ENCODE measurements around the gene FRAT2.
"Not testable (repeated sequence)": the region's sequence is repeated elsewhere in the genome, so short reads cannot be mapped to it uniquely, and the experiment has no call there.

Gene FRAT2

GRCh38 chr10:97356918-97357317 is 22.4 kb upstream of the FRAT2 start:
- H3K36me3 ChIP-seq (ENCODE audit: control insufficient read depth in 2 of 2, insufficient read depth in 2 of 2, low read length in 2 of 2): peaks cover 8 to 24% of the 10 kb centered on the region in 2 donors
- no peaks in the 10 kb centered on the region for H3K9me3 ChIP-seq (ENCODE audit: control insufficient read depth in 2 of 2, low read length in 2 of 2)
- H3K9ac ChIP-seq (ENCODE audit: low read depth in 1 of 2, low read length in 2 of 2): no peak overlapping the region
- H3K27me3 ChIP-seq (ENCODE audit: control insufficient read depth in 2 of 2, insufficient read depth in 2 of 2, low read length in 2 of 2): no peaks in the 10 kb centered on the region
- no peak overlapping the region for H3K27ac ChIP-seq (ENCODE audit: low read depth in 2 of 2, low read length in 2 of 2)
- H3K4me1 ChIP-seq (ENCODE audit: control insufficient read depth in 2 of 2, insufficient read depth in 2 of 2, low read length in 2 of 2): peaks cover 0 to 2% of the 10 kb centered on the region in 2 donors
- H3K4me3 ChIP-seq (ENCODE audit: low read length in 2 of 2): no peak overlapping the region

GRCh38 chr10:97356318-97356914 is 21.9 kb upstream of the FRAT2 start:
- Histone ChIP-seq H3K36me3 (ENCODE audit: control insufficient read depth in 2 of 2, insufficient read depth in 2 of 2, low read length in 2 of 2) (peaks cover 8 to 24% of the 10 kb centered on the region in 2 donors), H3K4me1 (ENCODE audit: control insufficient read depth in 2 of 2, insufficient read depth in 2 of 2, low read length in 2 of 2) (peaks cover 0 to 2% of the 10 kb centered on the region in 2 donors), H3K9ac (ENCODE audit: low read depth in 1 of 2, low read length in 2 of 2) (no peak overlapping the region), H3K9me3 (ENCODE audit: control insufficient read depth in 2 of 2, low read length in 2 of 2) (no peaks in the 10 kb centered on the region), H3K27ac (ENCODE audit: low read depth in 2 of 2, low read length in 2 of 2) (no peak overlapping the region), H3K4me3 (ENCODE audit: low read length in 2 of 2) (no peak overlapping the region), H3K27me3 (ENCODE audit: control insufficient read depth in 2 of 2, insufficient read depth in 2 of 2, low read length in 2 of 2) (no peaks in the 10 kb centered on the region)

- H3K27me3 ChIP-seq (ENCODE audit: control insufficient read depth in 2 of 2, insufficient read depth in 2 of 2, low read length in 2 of 2): no peaks in the 10 kb centered on the region
- H3K4me3 ChIP-seq (ENCODE audit: low read length in 2 of 2): no peak overlapping the region
- peaks cover 8 to 20% of the 10 kb centered on the region in 2 donors for H3K36me3 ChIP-seq (ENCODE audit: control insufficient read depth in 2 of 2, insufficient read depth in 2 of 2, low read length in 2 of 2)
- no peak overlapping the region for H3K9ac ChIP-seq (ENCODE audit: low read depth in 1 of 2, low read length in 2 of 2)
- no peaks in the 10 kb centered on the region for H3K9me3 ChIP-seq (ENCODE audit: control insufficient read depth in 2 of 2, low read length in 2 of 2)
- H3K4me1 ChIP-seq (ENCODE audit: control insufficient read depth in 2 of 2, insufficient read depth in 2 of 2, low read length in 2 of 2): peaks cover under 1 to 4% of the 10 kb centered on the region in 2 donors
- no peak overlapping the region for H3K27ac ChIP-seq (ENCODE audit: low read depth in 2 of 2, low read length in 2 of 2)
Measured at GRCh38 chr10:97355571-97355975, 21.0 kb upstream of the FRAT2 start.

DNA sequence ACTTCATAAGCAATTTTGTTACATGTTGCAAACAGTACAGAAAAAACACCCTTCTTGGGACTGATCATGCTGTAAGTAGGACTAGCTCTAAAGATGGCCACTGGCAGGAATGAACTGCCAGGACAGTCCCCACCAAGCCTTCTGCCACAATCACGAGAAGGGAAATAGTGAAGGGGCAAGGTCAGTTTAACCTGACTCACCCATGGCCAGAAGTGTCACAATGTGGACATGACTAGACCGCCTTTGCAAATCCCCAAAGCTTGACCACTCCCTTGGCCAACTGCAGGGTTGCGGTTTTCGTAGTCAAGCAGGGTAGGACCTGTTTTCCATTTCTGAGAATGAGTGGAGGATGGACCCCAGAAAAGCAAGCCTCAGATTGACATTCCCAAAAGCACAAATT is 19.4 kb upstream of the FRAT2 start:
- no peaks in the 10 kb centered on the region for H3K27me3 ChIP-seq (ENCODE audit: control insufficient read depth in 2 of 2, insufficient read depth in 2 of 2, low read length in 2 of 2)
- no peak overlapping the region for H3K27ac ChIP-seq (ENCODE audit: low read depth in 2 of 2, low read length in 2 of 2)
- H3K4me3 ChIP-seq (ENCODE audit: low read length in 2 of 2): no peak overlapping the region
- peaks cover 4 to 12% of the 10 kb centered on the region in 2 donors for H3K36me3 ChIP-seq (ENCODE audit: control insufficient read depth in 2 of 2, insufficient read depth in 2 of 2, low read length in 2 of 2)
- H3K4me1 ChIP-seq (ENCODE audit: control insufficient read depth in 2 of 2, insufficient read depth in 2 of 2, low read length in 2 of 2): peaks cover 11 to 12% of the 10 kb centered on the region in 2 donors
- H3K9ac ChIP-seq (ENCODE audit: low read depth in 1 of 2, low read length in 2 of 2): no peak overlapping the region
- no peaks in the 10 kb centered on the region for H3K9me3 ChIP-seq (ENCODE audit: control insufficient read depth in 2 of 2, low read length in 2 of 2)

DNA sequence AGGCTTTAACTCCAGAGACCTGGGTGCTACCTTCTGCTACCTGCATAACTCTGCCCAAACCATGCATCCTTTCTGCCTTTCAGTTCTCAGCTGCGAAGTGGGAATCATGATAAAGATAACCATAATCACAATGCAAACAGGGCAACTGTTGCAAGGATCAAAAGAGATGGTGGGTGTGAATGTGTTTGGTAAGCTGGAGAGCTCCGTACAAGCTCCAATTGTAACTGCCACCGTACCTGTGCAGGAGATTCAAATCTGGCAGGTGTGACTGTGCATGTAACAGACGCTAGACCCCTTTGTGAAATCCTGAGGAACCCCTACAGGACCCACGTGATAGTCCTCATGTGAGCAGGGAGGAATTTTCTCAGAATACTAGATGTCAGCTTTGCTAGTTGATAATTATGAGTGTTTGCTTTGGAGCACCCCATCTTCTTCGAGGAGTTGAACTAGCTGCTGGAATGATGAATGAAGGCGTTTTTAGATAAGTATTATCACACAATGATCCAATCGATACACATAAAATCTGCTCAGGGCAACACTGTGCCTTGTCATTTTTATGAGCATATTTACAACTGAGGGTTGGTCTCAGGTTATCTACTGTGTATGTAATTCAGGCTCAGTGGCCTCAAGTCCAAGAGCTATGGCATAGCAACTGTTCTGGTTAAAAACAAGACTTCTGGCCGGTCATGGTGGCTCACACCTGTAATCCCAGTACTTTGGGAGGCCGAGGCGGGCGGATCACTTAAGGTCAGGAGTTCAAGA is 15.4 kb upstream of the FRAT2 start:
- Histone ChIP-seq H3K9ac (ENCODE audit: low read depth in 1 of 2, low read length in 2 of 2) (peak overlapping the region in 1 of 2 donors; percentile 10), H3K36me3 (ENCODE audit: control insufficient read depth in 2 of 2, insufficient read depth in 2 of 2, low read length in 2 of 2) (peaks cover 0 to 2% of the 10 kb centered on the region in 2 donors), H3K4me1 (ENCODE audit: control insufficient read depth in 2 of 2, insufficient read depth in 2 of 2, low read length in 2 of 2) (peaks cover 9 to 12% of the 10 kb centered on the region in 2 donors), H3K4me3 (ENCODE audit: low read length in 2 of 2) (peak overlapping the region in 1 of 2 donors; percentile 0), H3K9me3 (ENCODE audit: control insufficient read depth in 2 of 2, low read length in 2 of 2) (no peaks in the 10 kb centered on the region), H3K27ac (ENCODE audit: low read depth in 2 of 2, low read length in 2 of 2) (peak overlapping the region in 1 of 2 donors; percentile 29), H3K27me3 (ENCODE audit: control insufficient read depth in 2 of 2, insufficient read depth in 2 of 2, low read length in 2 of 2) (no peaks in the 10 kb centered on the region)

DNA sequence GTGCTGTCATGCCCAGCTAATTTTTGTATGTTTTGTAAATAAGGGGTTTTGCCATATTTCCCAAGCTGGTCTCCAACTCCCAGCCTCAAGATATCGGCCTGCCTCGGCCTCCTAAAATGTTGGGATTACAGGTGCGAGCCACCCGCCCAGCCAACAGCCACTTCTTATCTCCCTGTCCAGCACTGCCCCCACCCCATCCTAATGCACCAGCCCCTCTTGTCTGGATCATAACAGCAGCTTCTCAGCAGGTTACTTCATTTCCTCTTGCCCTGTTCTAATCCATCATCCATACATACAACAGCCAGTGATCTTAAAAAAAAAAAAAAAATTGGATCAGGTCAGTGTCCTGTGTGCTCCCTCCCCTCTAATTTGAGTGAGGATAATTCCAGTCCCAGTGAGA is 12.8 kb upstream of the FRAT2 start:
- Histone ChIP-seq H3K4me1 (ENCODE audit: control insufficient read depth in 2 of 2, insufficient read depth in 2 of 2, low read length in 2 of 2) (peaks cover 9 to 12% of the 10 kb centered on the region in 2 donors), H3K27me3 (ENCODE audit: control insufficient read depth in 2 of 2, insufficient read depth in 2 of 2, low read length in 2 of 2) (no peaks in the 10 kb centered on the region), H3K9me3 (ENCODE audit: control insufficient read depth in 2 of 2, low read length in 2 of 2) (no peaks in the 10 kb centered on the region), H3K9ac (ENCODE audit: low read depth in 1 of 2, low read length in 2 of 2) (no peak overlapping the region), H3K27ac (ENCODE audit: low read depth in 2 of 2, low read length in 2 of 2) (no peak overlapping the region), H3K36me3 (ENCODE audit: control insufficient read depth in 2 of 2, insufficient read depth in 2 of 2, low read length in 2 of 2) (no peaks in the 10 kb centered on the region), H3K4me3 (ENCODE audit: low read length in 2 of 2) (no peak overlapping the region)

- H3K9ac ChIP-seq (ENCODE audit: low read depth in 1 of 2, low read length in 2 of 2); H3K9me3 ChIP-seq (ENCODE audit: control insufficient read depth in 2 of 2, low read length in 2 of 2); H3K27me3 ChIP-seq (ENCODE audit: control insufficient read depth in 2 of 2, insufficient read depth in 2 of 2, low read length in 2 of 2); H3K36me3 ChIP-seq (ENCODE audit: control insufficient read depth in 2 of 2, insufficient read depth in 2 of 2, low read length in 2 of 2); H3K4me1 ChIP-seq (ENCODE audit: control insufficient read depth in 2 of 2, insufficient read depth in 2 of 2, low read length in 2 of 2); H3K27ac ChIP-seq (ENCODE audit: low read depth in 2 of 2, low read length in 2 of 2); H3K4me3 ChIP-seq (ENCODE audit: low read length in 2 of 2): not testable (repeated sequence)
Measured at GRCh38 chr10:97343664-97344063, 9.1 kb upstream of the FRAT2 start.

GRCh38 chr10:97341416-97341815 is 6.9 kb upstream of the FRAT2 start:
- Histone ChIP-seq H3K27me3 (ENCODE audit: control insufficient read depth in 2 of 2, insufficient read depth in 2 of 2, low read length in 2 of 2) (no peaks in the 10 kb centered on the region), H3K36me3 (ENCODE audit: control insufficient read depth in 2 of 2, insufficient read depth in 2 of 2, low read length in 2 of 2) (no peaks in the 10 kb centered on the region)

DNA sequence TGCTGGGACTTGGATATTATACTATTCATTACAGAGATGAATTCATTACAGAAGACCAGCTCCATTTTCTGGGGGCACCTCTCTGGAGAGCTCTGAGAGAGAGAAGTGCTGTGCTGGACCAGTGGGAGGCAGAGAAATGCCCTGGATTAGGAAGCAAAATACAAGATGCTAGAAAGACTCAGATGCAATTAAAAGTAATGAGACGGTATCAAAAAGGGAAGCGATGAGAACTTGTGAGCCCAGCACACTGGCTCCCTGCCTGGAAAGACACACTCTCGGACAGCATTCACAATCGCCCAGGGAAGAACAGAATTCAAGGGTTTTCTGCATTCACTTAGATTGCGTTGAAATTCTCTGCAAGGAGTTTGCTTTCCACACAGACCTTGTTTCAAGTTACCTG is 3.5 kb upstream of the FRAT2 start:
- no peak overlapping the region for H3K27ac ChIP-seq (ENCODE audit: low read depth in 2 of 2, low read length in 2 of 2)
- H3K36me3 ChIP-seq (ENCODE audit: control insufficient read depth in 2 of 2, insufficient read depth in 2 of 2, low read length in 2 of 2): no peaks in the 10 kb centered on the region
- H3K4me1 ChIP-seq (ENCODE audit: control insufficient read depth in 2 of 2, insufficient read depth in 2 of 2, low read length in 2 of 2): peaks cover 16 to 20% of the 10 kb centered on the region in 2 donors
- H3K27me3 ChIP-seq (ENCODE audit: control insufficient read depth in 2 of 2, insufficient read depth in 2 of 2, low read length in 2 of 2): no peaks in the 10 kb centered on the region
- H3K9me3 ChIP-seq (ENCODE audit: control insufficient read depth in 2 of 2, low read length in 2 of 2): no peaks in the 10 kb centered on the region
- no peak overlapping the region for H3K9ac ChIP-seq (ENCODE audit: low read depth in 1 of 2, low read length in 2 of 2)
- no peak overlapping the region for H3K4me3 ChIP-seq (ENCODE audit: low read length in 2 of 2)

More at GRCh38 chr10:97341416-97341815, 6.9 kb upstream of the FRAT2 start:
- no peak overlapping the region for H3K9ac ChIP-seq (ENCODE audit: low read depth in 1 of 2, low read length in 2 of 2)
- H3K4me3 ChIP-seq (ENCODE audit: low read length in 2 of 2): no peak overlapping the region
- H3K9me3 ChIP-seq (ENCODE audit: control insufficient read depth in 2 of 2, low read length in 2 of 2): no peaks in the 10 kb centered on the region
- peaks cover 8 to 10% of the 10 kb centered on the region in 2 donors for H3K4me1 ChIP-seq (ENCODE audit: control insufficient read depth in 2 of 2, insufficient read depth in 2 of 2, low read length in 2 of 2)
- H3K27ac ChIP-seq (ENCODE audit: low read depth in 2 of 2, low read length in 2 of 2): no peak overlapping the region

DNA sequence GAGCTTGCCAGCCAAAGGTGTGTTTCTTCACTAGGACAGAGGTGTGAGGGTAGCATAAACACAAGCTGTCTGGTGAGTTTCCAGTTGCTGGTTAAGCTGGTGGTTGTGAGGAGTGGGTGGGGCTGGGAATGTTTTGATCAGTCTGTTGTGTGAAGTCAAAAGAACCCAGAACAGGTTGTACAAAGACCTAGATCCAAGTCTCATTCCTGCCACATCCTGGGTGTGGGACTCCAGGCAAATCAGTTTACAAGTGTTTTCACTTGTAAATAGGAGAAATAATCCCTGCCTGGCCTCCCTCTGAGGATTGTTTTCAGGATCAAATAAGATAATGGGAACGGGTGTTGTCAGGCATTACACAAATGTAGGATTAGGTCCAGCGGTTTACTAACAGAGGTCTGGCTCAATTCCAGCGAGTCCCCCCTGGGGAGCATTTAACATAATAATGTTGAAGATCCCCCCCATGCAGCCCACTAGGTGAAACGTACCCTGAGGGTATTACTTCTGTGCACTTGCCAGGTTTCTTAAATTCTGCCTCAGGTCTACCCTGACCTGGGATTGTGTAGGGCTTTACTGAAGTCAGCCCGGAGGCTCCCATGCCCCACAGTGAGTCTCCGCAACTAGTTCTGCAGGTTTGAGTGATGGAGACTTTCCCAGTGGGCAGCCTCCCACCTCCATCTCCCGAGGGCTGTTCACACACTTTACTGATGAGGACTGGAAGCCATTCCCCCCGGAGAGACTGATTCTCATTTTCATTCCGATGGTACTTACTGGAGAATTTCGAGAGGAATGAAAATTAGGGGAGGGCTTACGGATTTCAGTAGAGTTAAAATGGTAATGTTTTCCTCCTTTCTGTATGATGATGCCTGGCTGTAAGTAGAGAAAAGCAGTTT is 2.7 kb upstream of the FRAT2 start:
- peaks cover 16 to 23% of the 10 kb centered on the region in 2 donors for H3K4me1 ChIP-seq (ENCODE audit: control insufficient read depth in 2 of 2, insufficient read depth in 2 of 2, low read length in 2 of 2)
- H3K36me3 ChIP-seq (ENCODE audit: control insufficient read depth in 2 of 2, insufficient read depth in 2 of 2, low read length in 2 of 2): no peaks in the 10 kb centered on the region
- peak overlapping the region in 1 of 2 donors; percentile 23 for H3K9ac ChIP-seq (ENCODE audit: low read depth in 1 of 2, low read length in 2 of 2)
- no peak overlapping the region for H3K4me3 ChIP-seq (ENCODE audit: low read length in 2 of 2)
- peak overlapping the region; percentile 53 to 66 for H3K27ac ChIP-seq (ENCODE audit: low read depth in 2 of 2, low read length in 2 of 2)
- H3K27me3 ChIP-seq (ENCODE audit: control insufficient read depth in 2 of 2, insufficient read depth in 2 of 2, low read length in 2 of 2): no peaks in the 10 kb centered on the region
- H3K9me3 ChIP-seq (ENCODE audit: control insufficient read depth in 2 of 2, low read length in 2 of 2): no peaks in the 10 kb centered on the region
